NCI-H1092 (cell line): Measurements from ENCODE around the gene SFT2D1.

Experiments used
- DNase-seq: peaks from one replicate; lab custom pipeline; 2025; lab: John Stamatoyannopoulos, UW

SFT2D1 gene

GRCh38 chr6:166307082-166308032, 35.0 kb downstream of the SFT2D1 start:
- DNase-seq, result peak; percentile 11

DNA sequence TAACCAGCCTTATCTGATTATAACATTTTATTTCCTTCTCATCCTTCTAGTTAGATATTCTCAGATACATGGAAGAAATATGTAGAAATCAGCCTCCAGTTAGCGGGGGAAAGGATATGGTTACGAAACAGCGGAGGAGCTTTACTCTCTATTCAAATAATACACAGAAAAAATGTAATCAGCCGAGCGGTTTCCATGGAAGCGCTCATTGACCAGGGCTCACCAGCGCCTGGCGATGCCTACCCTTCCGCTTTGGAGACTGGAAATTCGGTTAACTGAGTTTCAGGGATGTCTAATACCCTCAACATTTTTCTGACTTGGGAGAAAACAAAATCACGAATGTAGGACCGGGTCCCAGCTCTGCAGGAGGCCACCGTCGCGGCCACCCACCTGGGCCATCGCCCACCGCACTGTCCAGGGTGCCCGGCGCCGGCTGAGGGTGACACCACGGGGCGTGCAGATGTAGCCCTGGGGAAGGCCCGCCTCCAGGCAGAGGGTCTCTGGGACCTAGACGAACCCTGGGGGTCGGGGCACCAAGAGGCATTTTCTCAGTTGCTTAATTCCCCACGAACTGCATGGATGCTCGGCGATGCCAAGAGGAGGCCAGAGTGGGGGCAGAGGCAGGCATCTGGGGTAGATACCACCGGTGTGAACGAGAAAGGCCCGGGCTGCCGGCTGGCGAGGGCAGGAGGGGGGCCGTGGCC, 35.8 kb downstream of the SFT2D1 start:
- peak; percentile 55 for DNase-seq

DNA sequence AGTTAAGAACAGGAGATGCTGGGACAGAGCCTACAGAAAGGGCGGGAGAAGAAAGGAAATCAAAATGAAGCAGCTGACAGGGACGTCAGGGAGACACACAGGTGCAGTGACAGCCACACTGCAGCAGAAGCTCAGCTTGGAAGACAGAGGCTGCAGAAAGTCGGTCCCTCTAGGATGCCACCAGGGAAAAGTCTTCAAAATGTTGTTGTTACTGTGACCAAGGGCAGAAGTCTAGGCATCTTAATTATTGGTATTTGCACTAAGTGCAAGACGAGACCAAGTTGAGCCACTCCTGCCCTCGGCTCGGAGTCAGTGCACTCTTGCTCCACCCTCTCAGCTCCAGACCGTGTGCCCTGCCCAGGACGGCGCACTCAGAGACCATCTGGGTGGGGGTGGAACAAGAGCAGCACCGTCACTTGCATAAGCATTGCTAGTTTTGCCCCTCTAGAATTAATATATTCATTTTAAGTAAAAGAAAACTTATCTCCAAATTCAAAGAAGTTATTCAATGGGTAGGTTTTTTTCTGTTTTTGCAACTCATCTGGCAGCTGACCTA, 36.7 kb downstream of the SFT2D1 start:
- DNase-seq, result no peak

DNA sequence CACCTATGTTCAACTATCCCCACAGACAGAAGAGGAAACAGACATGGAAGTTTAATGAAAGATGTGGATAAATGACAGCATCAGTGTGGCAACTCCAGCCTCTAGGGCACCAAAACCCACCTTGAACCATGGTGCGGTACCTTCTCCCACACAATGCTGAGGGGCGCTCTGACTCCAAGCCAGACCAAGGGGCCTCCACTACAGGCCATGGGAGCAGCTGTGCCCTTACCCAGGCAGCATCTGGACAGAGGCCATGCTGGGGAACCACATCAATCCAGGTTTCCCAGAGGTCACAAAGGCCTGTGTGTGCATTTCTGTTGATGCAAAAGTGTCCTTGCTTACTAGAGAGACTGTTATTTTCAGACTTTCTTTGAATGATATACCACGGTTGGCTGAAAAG, 38.2 kb downstream of the SFT2D1 start:
- DNase-seq, result no peak

DNA sequence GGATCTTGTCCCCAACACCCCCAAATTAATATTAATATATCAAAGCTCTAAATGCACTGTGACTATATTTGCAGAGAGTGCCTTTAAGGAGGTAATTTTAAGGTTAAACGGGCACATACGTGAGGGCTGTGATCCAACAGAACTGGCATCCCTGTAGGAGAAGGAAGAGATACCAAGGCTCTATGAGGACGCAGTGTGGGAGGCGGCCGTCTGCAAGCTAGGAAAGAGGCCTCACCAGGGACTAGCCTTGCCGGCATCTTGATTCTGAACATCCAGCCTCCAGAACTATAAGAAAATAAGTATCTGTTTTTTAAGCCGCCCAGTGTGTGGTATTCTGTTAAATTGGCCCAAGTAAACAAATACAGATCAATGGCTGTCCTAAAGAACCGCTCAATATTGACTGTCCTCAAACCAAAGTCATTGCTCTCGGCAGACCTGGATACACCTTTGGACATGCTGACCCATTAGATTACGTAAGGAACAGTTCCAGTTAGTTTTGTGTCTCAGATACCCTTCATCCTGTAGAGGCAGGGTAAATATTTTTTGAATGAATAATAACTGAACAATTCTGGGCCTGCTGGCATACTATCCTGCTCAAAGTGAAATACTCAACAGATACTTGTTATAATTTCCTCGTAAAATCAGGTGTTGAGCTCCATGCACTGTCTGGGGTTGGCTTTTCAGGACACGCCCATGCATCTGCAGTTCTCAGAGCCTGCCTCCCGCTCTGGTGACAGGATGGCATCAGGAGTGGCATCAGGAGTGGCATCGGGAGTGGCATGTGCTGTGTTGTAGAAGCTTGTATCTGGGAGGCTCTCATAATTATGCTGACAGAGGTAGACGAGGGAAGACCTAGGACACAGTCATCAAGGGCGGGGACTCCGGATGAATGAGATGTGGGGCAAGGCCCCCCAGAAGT, 40.5 kb downstream of the SFT2D1 start:
- no peak for DNase-seq

DNA sequence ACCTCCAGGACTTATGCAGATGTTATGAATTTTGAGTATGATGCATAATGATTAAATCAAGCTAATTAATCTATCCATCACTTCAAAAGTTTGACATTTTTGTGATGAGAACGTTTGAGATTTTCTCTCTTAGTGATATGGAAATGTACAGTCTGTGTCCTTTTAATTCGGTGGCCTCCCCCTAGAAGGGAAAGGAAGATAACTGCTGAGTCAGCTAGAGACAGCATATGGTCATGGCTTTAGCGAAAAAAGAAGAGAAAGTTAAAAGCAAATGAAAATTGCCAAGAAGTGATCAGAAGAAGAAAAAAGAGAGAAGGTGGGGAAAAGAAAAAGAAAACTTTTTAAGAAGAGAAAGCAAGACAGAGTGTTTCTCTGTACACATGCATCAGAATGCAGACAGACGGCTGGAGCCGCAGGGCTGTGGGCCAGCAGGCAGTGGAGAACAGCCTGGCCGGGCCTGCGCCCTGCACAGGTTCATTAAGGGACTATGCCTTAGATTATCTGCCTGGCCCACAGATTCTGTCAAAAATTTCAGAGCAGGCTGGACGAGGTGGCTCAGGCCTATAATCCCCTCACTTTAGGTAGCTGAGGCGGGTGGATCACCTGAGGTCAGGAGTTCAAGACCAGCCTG, 41.9 kb downstream of the SFT2D1 start:
- DNase-seq, result no peak

GRCh38 chr6:166297606-166298005, 44.7 kb downstream of the SFT2D1 start:
- no peak for DNase-seq

- no peak for DNase-seq
Observed at GRCh38 chr6:166296035-166296883, 46.1 kb downstream of the SFT2D1 start.

- no peak for DNase-seq
Observed at GRCh38 chr6:166293731-166294584, 48.4 kb downstream of the SFT2D1 start.

GRCh38 chr6:166289207-166290060, 52.9 kb downstream of the SFT2D1 start:
- no peak for DNase-seq

DNA sequence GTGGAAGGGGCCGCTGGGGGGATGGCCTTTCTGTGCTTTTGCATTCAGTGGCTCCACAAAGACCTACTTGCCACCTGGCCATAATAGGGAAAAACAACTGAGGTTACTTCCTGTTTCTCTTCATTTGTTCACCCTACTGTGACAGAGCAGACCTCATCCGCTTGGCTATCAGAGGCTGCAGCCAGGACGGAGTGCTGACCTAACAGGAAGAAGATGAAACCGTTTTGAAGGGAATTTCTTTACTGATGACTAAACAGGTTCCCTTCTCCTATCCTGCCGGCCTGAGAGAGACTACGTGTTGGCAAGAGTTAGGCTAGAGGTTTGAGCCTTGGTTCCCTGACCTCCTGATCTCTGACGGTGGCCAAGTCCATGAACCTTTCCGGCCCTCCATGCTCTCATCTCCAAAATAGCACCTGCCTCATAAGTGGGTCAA, 55.5 kb downstream of the SFT2D1 start:
- no peak for DNase-seq

DNA sequence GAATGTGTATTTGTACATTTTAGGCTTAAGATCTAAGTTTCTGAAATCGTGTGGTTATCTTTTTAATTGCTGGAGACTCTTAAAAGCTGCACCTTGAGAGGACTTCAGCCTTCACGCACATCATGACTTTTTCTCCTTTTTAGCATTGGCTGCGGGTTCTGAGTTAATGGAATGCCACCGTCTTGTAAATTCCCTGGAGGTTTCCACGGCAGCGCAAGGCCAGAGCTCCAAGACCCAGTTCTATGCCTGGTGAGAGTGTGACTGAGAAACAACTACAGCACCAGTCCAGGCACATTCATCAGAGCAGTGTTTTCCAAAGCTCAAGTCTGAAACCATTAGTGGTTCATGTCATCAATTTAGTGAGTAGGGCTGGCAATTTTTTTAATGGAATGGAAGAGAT, 57.1 kb downstream of the SFT2D1 start:
- no peak for DNase-seq

- no peak for DNase-seq
Observed at GRCh38 chr6:166284640-166285039, 57.7 kb downstream of the SFT2D1 start.

DNA sequence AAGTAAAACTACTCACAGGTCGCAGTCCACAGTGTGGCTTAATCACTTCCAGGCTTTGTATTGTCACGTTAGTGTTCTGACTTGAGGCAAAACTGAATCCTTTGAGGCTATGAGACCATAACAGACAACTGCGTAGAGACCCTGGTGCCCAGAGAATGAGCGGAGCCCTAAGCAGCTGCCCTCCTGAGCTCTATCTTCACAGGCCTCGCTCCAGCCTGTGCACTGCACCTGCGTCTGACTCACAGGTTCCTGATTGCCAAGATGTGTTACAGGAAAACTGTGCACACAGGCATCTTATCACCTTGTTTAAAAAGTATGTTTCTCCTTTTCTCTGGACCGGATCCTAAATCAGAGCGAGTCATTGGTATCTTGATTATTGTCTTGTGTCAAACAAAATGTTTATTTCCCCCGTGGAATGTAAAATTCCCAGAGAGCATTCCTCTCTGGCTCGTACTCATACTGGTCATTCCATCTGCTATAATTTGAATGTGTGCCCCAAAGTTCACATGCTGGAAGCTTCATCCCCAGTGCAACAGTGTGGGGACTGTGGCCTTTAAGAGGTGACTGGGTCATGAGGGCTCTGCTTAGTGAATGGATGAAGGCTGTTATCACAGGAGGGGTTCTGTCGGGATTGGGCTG, 59.8 kb downstream of the SFT2D1 start:
- no peak for DNase-seq

DNA sequence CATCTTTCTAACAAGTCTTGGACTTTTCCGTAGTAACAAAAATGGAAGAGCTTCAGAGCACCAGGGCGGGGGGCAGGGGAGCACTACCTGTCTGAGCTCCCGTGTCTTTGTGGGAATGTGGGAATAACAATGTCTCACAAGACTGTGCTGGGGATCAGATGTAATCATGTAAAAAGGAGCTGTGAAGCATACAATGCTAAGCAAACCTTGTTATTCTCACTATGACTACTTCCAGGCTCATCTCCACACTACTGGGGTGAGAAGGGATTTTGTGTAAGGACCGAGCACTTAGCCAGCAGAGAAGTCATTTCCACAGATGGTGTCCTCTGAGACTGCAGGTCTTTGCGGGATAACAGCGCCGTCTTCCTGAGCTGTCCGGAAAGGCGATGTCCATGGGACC, 61.2 kb downstream of the SFT2D1 start:
- DNase-seq, result no peak

GRCh38 chr6:166279393-166279679, 63.0 kb downstream of the SFT2D1 start:
- no peak for DNase-seq

GRCh38 chr6:166278579-166279392, 63.6 kb downstream of the SFT2D1 start:
- DNase-seq, result no peak
